Measurements from ENCODE around the gene KLF1.
"Not testable (repeated sequence)": the region's sequence is repeated elsewhere in the genome, so short reads cannot be mapped to it uniquely, and the experiment has no call there.

The KLF1 gene

GRCh38 chr19:12867120-12868099 lies 19.6 kb downstream of the KLF1 start:
- peak; percentile 38 for DNase-seq (ENCODE audit: low spot score)

GRCh38 chr19:12866416-12867119 lies 20.4 kb downstream of the KLF1 start:
- no peak for DNase-seq (ENCODE audit: low spot score)

- DNase-seq (ENCODE audit: low spot score): no peak
Measured at GRCh38 chr19:12865746-12866415, 21.1 kb downstream of the KLF1 start.

GRCh38 chr19:12864721-12865715 lies 22.0 kb downstream of the KLF1 start:
- DNase-seq (ENCODE audit: low spot score): no peak

GRCh38 chr19:12864143-12864542 lies 22.9 kb downstream of the KLF1 start:
- no peak for DNase-seq (ENCODE audit: low spot score)

GRCh38 chr19:12859546-12859945 lies 27.5 kb downstream of the KLF1 start:
- no peak for DNase-seq (ENCODE audit: low spot score)

GRCh38 chr19:12858041-12858928 lies 28.7 kb downstream of the KLF1 start:
- DNase-seq (ENCODE audit: low spot score): no peak

GRCh38 chr19:12856653-12857052 lies 30.3 kb downstream of the KLF1 start:
- no peak for DNase-seq (ENCODE audit: low spot score)

GRCh38 chr19:12847159-12848139 lies 39.6 kb downstream of the KLF1 start:
- peak; percentile 80 for DNase-seq (ENCODE audit: low spot score)

GRCh38 chr19:12846613-12847012 lies 40.4 kb downstream of the KLF1 start:
- not testable (repeated sequence) for DNase-seq (ENCODE audit: low spot score)

GRCh38 chr19:12843999-12844732 lies 42.8 kb downstream of the KLF1 start:
- DNase-seq (ENCODE audit: low spot score): no peak

GRCh38 chr19:12843328-12843727 lies 43.7 kb downstream of the KLF1 start:
- DNase-seq (ENCODE audit: low spot score): no peak

- DNase-seq (ENCODE audit: low spot score): no peak
Measured at GRCh38 chr19:12842511-12842910, 44.5 kb downstream of the KLF1 start.

GRCh38 chr19:12841094-12841493 lies 45.9 kb downstream of the KLF1 start:
- no peak for DNase-seq (ENCODE audit: low spot score)

GRCh38 chr19:12840091-12841079 lies 46.6 kb downstream of the KLF1 start:
- no peak for DNase-seq (ENCODE audit: low spot score)

- no peak for DNase-seq (ENCODE audit: low spot score)
Measured at GRCh38 chr19:12838886-12839756, 47.9 kb downstream of the KLF1 start.

Measured in Ammon's horn (tissue), 1 donor.